GM12864 (cell line): ENCODE data around the gene ARHGEF5.

ENCODE experiments used
- DNase-seq: peaks from one replicate; pipeline ENCODE4 v3.0.0-alpha.2; 2011; ENCODE audit warnings: low read depth
- H3K4me3 ChIP-seq: 2 replicates; pipeline ENCODE4 v1.5.1; 2011; ENCODE audit warnings: mild to moderate bottlenecking, low read depth, low read length, control low read depth
- TF ChIP-seq, protein P1 (sequence below): IDR thresholded peaks from 2 replicates; pipeline ENCODE4 v1.5.1; 2011; ENCODE audit warnings: low read depth, mild to moderate bottlenecking, moderate library complexity, low read length, control low read depth, inconsistent platforms; ENCODE audit errors: missing control alignments

Gene ARHGEF5

DNA sequence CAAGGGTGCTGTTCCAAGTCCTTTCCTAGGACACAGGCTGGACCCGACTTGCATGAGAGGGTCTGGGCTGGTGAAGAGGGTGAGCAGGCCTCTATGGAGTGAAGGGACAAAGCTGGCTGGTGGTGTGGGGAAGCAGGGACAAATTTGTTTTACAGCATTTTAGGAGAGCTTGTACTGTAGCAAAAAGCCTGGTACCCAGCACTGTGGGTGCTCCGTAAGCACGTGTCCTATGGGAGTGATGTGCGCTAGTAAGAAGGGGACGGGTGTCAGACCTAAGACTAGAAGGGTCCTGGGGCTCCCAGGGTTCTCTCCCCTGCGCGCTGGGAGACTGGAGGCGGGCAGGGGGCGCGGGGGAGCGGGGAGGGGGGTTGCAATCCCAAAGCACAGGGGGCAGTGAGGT lies 47.9 kb downstream of the ARHGEF5 start:
- H3K4me3 ChIP-seq: no peak overlapping the region
- TF ChIP-seq, protein P1, sequence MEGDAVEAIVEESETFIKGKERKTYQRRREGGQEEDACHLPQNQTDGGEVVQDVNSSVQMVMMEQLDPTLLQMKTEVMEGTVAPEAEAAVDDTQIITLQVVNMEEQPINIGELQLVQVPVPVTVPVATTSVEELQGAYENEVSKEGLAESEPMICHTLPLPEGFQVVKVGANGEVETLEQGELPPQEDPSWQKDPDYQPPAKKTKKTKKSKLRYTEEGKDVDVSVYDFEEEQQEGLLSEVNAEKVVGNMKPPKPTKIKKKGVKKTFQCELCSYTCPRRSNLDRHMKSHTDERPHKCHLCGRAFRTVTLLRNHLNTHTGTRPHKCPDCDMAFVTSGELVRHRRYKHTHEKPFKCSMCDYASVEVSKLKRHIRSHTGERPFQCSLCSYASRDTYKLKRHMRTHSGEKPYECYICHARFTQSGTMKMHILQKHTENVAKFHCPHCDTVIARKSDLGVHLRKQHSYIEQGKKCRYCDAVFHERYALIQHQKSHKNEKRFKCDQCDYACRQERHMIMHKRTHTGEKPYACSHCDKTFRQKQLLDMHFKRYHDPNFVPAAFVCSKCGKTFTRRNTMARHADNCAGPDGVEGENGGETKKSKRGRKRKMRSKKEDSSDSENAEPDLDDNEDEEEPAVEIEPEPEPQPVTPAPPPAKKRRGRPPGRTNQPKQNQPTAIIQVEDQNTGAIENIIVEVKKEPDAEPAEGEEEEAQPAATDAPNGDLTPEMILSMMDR: no peak
- no peak for DNase-seq

DNA sequence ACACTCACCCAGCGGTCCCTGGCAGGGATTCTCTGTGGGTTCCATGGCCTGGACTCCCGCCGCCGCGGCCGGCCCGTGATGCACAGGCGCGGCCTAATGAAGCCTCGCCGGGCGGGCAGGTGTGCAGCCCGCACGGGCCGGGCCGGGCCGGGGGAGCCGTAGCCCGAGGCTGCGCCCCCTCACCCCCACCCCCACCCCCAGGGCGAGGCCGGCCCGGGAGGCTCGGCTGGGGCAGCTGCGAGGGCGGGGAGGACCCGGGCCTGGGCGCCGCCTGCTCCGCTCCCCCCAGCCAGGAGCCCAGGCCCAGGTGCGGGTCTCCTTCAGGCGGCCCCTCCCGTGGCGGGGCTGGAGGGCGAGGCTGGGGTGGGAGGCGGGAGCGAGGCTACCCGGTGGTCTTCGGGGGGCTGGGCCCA lies 48.5 kb downstream of the ARHGEF5 start, which contains the start of gene NOBOX:
Gene NOBOX (minus strand): TSS at position 45 of the 413 bp plus-strand sequence.
- TF ChIP-seq, protein P1: no peak
- no peak for DNase-seq
- H3K4me3 ChIP-seq: no peak within 1 kb of the TSS

DNA sequence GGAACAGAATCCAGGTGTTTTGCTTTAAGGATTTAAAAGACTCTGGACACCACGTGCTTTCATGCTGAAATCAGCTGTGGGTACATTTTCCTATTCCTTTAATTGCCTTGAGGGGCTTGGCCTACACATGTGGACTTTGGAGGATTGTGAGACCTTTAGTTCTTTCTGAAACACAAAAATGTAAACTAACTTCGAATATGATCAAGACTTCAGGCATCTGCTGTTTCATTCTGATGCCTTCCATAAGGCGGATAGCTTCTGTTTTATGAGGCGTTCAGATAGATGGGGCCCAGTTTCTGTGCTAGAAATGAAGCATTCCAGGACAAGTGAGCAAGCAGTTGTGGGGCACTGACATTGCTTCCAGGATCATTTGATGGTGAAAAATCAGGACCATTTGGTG lies 49.7 kb downstream of the ARHGEF5 start:
- no peak overlapping the region for H3K4me3 ChIP-seq
- TF ChIP-seq, protein P1: no peak
- no peak for DNase-seq

DNA sequence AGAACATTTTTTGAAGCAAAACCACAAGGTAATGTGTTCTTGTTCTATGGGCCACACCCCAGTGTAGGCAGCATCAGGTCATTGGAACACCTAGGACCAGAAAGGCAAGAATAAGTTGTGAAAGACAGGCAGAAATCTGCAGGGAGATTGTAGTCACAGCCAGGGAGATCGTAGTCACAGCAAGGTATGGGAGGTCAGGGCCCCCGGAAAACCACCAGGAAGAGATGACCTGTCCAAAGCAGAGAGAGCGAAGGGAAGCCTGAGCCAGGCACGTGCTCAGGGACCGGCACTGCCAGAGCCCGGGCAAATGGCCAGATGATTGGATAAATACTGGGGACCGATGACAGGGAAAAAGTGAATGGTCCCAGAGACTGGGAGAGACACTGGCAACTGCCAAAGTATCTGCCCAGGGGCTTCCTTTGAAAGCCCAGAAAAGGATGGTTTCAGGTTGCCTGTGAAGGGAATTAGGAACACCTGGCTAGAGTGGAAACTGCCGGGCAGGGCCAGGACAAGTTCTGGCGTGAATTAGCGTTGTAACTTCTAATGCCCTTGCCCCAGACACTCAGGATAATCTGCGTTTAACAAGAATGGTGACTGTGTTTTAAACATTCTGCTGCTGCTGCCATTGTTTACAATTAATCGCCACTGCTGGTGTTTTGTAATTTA lies 52.2 kb downstream of the ARHGEF5 start:
- DNase-seq: no peak
- TF ChIP-seq, protein P1: no peak
- no peak overlapping the region for H3K4me3 ChIP-seq

DNA sequence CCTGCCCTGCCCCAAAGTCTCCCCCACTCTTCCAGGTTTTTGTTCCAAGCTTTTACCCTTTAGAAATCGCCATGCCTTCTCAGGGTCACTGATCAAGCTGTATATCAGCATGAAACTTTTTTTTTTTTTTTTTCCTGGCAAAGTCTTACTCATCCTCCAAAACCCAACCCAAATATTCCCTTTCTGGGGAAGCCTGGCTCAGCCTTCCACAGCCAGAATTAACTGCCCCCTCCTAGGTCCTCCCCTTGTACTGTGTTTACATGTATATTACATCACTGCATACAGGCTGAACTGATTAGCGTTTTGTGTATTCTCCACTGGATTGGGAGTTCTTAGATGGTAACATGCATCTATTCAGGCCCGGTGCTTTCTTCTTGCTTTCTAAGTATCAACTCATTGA lies 52.9 kb downstream of the ARHGEF5 start:
- TF ChIP-seq, protein P1: no peak
- H3K4me3 ChIP-seq: no peak overlapping the region
- DNase-seq: no peak

DNA sequence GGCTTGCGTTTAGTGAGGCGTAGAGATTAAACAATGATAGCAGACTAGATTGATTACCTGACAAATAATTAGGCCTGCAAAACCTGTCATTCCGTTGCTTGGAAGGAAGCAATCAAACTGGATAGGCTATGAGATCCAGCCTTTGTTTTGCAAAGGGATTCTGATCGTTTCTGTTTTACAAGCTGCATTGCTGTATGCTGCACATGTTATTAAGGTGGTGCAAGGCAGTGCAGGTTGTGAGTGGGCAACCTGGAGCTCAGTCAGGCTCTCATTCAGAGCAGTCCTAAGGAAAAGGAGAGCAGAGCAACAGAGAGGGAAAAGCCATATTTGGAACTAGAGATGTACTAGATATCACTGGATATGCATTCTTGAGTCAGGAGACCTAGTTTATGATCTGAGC lies 55.2 kb downstream of the ARHGEF5 start:
- TF ChIP-seq, protein P1: no peak
- no peak for DNase-seq
- no peak overlapping the region for H3K4me3 ChIP-seq

DNA sequence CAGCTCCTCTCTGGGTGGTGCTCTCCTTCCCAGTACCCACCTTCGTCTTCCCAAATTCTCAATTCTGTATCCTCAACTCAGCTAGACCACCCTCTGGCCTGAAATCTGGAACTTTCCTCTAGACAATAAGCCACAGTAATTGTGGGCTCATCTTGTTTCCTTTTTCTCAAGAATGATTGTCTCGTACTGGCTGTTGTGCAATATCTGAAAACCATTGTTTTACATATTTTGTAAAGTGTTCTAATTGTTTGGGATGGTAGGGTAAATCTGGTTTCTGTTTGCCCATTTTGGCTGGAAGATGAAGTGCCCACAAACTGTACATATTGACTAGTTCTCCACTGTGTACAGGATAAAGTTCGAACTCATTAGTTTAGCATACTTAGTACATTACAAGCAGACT lies 59.6 kb downstream of the ARHGEF5 start:
- DNase-seq: no peak
- TF ChIP-seq, protein P1: no peak
- H3K4me3 ChIP-seq: no peak overlapping the region
